Stimulated activated naive CD4-positive, alpha-beta T cell treated with Interleukin-2 at 50 U/mL for 16 hours (primary cell): ENCODE results near the gene ABCA9.
"Not testable (repeated sequence)": the region's sequence is repeated elsewhere in the genome, so short reads cannot be mapped to it uniquely, and the experiment has no call there.

Experiments used
- DNase-seq: peaks from one replicate; lab custom pipeline; 2025; lab: John Stamatoyannopoulos, UW

Gene ABCA9

DNA sequence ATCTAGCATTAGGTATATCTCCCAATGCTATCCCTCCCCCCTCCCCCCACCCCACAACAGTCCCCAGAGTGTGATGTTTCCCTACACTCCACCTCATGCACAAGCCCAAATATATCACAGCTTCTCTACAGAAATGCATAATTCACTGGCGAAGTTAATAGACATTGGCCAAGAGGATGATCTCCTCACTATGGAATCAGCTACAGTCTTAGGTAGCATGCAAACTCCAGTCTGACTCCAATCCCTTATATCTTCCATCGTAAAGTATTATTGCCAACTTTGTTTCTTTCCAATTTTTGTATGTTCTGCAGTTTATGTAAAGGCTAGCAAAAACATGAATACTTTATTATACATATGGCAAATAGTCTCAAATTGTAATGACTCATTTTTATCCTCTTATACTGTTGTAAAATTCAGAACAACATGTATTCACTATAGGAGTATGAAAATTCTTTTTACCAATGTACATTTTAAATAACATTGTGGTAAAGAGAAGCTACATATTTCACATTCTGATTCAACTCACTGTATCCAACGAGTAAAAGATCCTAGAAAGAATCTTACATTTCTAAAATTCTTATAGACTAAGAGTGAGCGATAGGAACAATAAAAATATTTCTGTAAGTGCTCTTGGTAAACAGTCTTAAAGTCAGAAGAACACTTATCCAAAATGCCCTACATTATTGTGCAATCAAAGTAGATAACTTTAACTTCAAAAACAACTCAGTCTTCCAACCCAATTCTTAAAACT lies 106.4 kb downstream of the ABCA9 start:
- no peak for DNase-seq

DNA sequence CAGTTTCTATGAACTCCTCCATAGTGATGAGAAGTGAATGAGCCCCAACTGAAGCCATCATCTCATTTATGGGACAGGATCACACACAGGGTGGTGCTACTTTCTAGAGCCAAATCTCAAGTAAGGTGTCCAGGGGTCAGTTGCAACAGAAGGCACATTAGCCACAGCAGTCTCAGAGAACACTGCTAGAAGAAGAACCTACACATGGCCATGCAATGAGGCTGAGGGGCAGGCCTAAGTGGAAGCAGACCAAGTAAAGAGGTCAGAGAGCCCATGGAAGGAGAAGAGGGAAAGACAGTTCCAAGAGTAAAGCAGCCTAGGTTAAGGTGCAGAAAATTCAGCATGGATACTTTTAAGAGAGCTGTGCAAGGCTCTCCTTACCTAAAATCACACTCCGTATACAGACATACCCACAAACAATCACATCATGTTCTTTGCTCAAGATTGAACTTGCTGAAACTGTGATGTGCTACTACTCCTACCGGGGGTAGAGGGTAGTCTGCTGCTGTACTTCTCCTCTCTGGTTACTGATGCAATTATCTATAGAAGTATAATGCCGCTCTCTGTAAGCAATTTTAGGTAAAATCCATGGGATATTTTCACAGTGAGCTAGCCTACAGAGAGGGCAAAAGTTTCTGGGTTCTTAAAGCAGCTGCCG lies 107.3 kb downstream of the ABCA9 start:
- DNase-seq: no peak

GRCh38 chr17:68950725-68951124 lies 110.0 kb downstream of the ABCA9 start:
- no peak for DNase-seq

DNA sequence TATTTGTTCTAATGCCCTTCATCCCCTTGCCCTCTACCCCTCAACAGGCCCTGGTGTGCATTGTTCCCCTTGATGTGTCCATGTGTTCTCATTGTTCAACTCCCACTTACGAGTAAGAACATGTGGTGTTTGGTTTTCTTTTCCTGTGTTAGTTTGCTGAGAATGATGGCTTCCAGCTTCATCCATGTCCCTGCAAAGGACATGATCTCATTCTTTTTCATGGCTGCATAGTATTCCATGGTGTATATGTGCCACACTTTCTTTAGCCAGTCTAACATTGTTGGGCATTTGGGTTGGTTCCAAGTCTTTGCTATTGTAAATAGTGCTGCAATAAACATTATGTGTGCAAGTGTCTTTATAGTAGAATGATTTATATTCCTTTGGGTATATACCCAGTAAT lies 112.9 kb downstream of the ABCA9 start:
- not testable (repeated sequence) for DNase-seq

DNA sequence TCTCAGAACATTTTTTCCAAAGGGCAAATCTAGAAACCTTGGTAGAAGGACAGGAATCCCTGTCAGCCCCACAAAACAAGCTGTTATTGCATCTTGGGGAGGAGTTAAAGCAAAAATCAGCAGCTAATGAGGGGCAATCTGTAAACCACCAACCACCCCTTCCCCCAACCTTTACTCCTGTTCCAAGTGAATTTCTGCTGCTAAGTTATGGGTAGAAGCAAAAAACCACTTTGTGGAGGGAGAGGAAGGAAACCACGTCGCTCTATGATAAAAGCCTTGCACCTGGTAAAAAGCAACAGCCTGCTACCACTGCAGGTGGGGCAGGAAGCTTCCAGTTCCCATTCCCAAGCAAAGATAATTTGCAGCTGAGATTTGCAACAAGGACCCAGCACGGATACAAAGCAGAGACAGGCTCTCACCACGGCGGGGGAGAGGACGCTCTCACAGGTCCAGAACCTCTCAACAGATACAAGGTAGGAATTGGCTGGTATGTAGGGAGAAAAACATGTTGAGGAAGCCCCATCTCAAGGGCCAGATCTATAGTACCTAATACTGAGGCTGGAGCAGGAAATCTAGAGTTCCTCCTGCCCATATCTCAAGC lies 116.2 kb downstream of the ABCA9 start:
- no peak for DNase-seq

GRCh38 chr17:68943812-68944182 lies 116.9 kb downstream of the ABCA9 start:
- not testable (repeated sequence) for DNase-seq

GRCh38 chr17:68943123-68943811 lies 117.5 kb downstream of the ABCA9 start:
- DNase-seq: no peak

DNA sequence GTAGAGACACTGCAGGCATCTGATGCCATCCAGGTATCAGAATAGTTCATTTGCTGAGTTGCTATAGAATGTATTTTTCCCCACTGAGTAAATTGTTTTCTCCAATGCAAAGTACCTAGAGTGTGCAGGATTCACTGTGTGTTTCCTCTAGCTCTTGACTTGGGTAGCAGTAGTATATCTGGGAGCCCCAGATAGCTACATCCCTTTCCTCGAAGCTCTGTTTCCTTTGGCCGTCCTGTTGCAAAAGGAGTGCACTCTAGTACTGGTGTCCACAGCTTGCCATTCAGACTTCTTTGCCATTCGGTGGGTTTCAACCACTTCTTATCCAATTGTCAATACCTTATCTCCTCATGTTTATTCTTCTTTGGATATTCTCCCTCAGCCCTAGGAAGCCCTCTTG lies 118.3 kb downstream of the ABCA9 start:
- no peak for DNase-seq

- no peak for DNase-seq
Observed at GRCh38 chr17:68941761-68942160, 119.0 kb downstream of the ABCA9 start.

DNA sequence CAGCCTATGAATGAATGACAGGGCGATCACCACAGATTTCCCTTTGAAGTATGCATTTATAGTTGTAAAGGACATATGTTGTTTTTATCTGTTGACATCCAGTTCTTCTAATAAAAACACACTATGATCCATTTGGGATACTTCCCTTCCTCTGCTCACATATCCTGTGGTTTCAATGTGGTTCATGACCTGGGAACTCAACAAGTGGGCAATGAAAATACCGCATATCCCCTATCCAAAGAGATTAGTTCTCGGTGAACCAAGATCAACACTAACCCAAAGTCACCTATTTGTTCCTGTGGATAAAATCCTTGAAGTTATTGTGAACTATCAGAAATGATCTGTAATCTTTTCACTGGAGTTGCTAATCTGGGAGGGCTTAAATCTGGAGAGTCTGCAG lies 121.5 kb downstream of the ABCA9 start:
- no peak for DNase-seq

- no peak for DNase-seq
Observed at GRCh38 chr17:68937890-68938514, 122.7 kb downstream of the ABCA9 start.

DNA sequence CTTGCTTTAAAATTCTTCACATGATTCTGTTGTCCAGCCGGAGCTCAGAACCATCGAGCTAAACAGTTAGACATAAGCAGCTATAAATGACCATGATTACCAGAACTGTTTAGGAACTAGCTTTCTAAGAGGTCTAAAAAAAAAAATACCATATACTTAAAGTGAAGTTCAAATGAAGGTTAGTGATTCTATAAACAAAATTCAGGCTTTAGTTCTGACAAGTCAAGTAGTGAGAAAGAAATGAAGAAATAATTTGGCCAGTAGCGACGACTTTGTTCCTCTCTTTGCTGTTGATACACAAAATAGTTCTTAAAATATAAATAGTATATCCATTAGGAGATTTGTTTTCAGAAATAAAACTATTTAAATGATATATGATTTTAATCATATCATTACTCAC lies 133.2 kb downstream of the ABCA9 start:
- DNase-seq: no peak

DNA sequence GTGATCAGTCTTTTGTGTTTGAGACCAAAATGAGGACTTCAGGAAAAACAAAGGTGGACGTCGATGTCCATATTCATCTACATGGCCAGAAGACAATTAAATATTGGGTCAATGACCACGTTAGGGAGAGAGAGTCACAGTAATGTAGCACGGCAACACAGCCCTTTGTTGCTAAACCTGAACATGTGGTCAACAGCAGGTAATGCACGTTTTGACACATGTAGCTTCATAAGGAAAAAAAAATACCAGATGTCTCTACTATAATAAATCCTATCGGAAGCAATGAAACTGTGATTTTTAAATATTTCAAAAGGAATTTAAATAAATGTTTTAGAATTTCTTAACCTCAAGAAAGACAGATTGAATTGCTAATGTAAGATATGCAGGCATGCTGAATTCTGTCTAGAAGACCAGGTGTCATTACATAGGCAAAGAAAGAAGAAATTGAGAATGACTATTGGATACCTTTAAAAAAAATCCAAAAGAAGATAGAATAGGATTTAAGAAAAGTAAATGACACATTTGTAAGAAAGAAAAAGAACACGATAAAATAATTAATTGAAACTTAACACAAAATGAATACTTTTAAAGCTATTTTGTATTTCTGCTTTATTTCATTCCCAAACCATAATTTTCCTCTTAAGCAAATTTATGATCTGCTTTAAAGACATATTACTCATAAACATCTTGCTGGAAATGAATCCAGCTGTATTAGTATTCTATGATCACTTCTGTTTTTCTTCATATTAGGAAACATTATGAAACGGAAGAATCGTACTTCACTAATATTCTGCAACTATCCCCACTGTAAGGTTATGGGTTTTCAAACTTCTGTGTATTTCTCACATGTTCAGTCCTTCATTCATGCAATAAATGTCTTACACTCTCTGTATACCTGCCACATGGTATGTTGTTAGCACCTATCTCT lies 135.7 kb downstream of the ABCA9 start:
- DNase-seq: no peak
